Endothelial cell of umbilical vein (primary cell): Measurements from ENCODE around the gene IL2RG. TPM values are rescaled to one million over a fixed set of nuclear protein-coding genes. Genes with fewer than 3 reads are reported as not detected.

Experiments used
- BruUV-seq: library from RNA; stranded (reverse); fragments of 400-500 nt; replicated peaks from 2 replicates; lab custom pipeline; 2021; lab: Mats Ljungman, UMichigan
- CTCF ChIA-PET: fragments of 300-600, 350-600 bp; sonication (Branson Sonifier 250); formaldehyde crosslinking; loops from one replicate; lab custom pipeline; 2021; ENCODE audit warnings: antibody characterized with exemption, inconsistent platforms; lab: Charles Lee
- POLR2A ChIA-PET: fragments of 300-600, 350-600 bp; sonication (Branson Sonifier 250); formaldehyde crosslinking; loops from one replicate; lab custom pipeline; 2021; ENCODE audit warnings: antibody characterized with exemption, inconsistent platforms; lab: Charles Lee
- DNase-seq: peaks from one replicate; pipeline ENCODE4 v3.0.0-alpha.2; 2011; ENCODE audit warnings: low read depth, low spot score
- FAIRE-seq: peaks from 2 replicates; lab custom pipeline; 2011; peaks lifted over from hg19 to GRCh38; lab: Jason Lieb, UNC
- H2AFZ ChIP-seq: 2 replicates; pipeline ENCODE4 v1.6.0; 2012; ENCODE audit warnings: low read depth, low read length, control low read depth, inconsistent platforms
- H3K27ac ChIP-seq: 2 replicates; pipeline ENCODE4 v1.5.1; 2011; ENCODE audit warnings: low read depth, mild to moderate bottlenecking, control low read depth, low read length, moderate library complexity; ENCODE audit not compliant: insufficient read depth
- H3K27me3 ChIP-seq, 2 experiments: 2 replicates each; pipeline versions ENCODE4 v1.6.0 to v1.6.1; 2011; ENCODE audit warnings: low read length in 2 of 2, mixed read lengths in 1 of 2; ENCODE audit not compliant: control insufficient read depth in 2 of 2, insufficient read depth in 2 of 2
- H3K36me3 ChIP-seq, 2 experiments: 2 replicates in 1 of 2; 3 replicates in 1 of 2; pipeline ENCODE4 v1.5.1; 2011; ENCODE audit warnings: low read length in 2 of 2, mild to moderate bottlenecking in 1 of 2, moderate library complexity in 1 of 2; ENCODE audit not compliant: control insufficient read depth in 2 of 2, insufficient read depth in 2 of 2; ENCODE audit errors: extremely low read depth in 1 of 2
- H3K4me1 ChIP-seq: 3 replicates; pipeline ENCODE4 v1.5.1; 2011; ENCODE audit warnings: mild to moderate bottlenecking, low read length; ENCODE audit not compliant: control insufficient read depth, insufficient read depth; ENCODE audit errors: extremely low read depth
- H3K4me2 ChIP-seq: 2 replicates; pipeline ENCODE4 v1.6.1; 2011; ENCODE audit warnings: low read length, control low read depth, mixed read lengths; ENCODE audit not compliant: insufficient read depth
- H3K4me3 ChIP-seq, 3 experiments: fragments of 200-600 bp in 1 of 3; sonication (generic), shearing (Covaris generic) in 1 of 3; replicated peaks in 1 of 3; 2 replicates each; pipeline ENCODE4 v1.5.1; 2011 to 2016; ENCODE audit warnings: control low read depth in 3 of 3, low read length in 3 of 3, mild to moderate bottlenecking in 2 of 3, inconsistent platforms in 1 of 3, low read depth in 1 of 3, moderate library complexity in 1 of 3; ENCODE audit not compliant: insufficient read depth in 1 of 3
- H3K79me2 ChIP-seq: 2 replicates; pipeline ENCODE4 v1.6.0; 2012; ENCODE audit warnings: low read length, inconsistent platforms; ENCODE audit not compliant: control insufficient read depth, insufficient read depth
- H3K9ac ChIP-seq: replicated peaks from 2 replicates; pipeline ENCODE3; 2011; ENCODE audit warnings: low read length, control low read depth; ENCODE audit not compliant: insufficient read depth; ENCODE audit errors: extremely low read depth
- H3K9me1 ChIP-seq: replicated peaks from 3 replicates; pipeline ENCODE4 v1.6.0; 2011; ENCODE audit warnings: mild to moderate bottlenecking, low read length; ENCODE audit not compliant: control insufficient read depth, insufficient read depth; ENCODE audit errors: extremely low read depth
- H3K9me3 ChIP-seq: replicated peaks from 2 replicates; pipeline ENCODE4 v1.5.1; 2012; ENCODE audit warnings: low read length, inconsistent platforms; ENCODE audit not compliant: control insufficient read depth, insufficient read depth
- H4K20me1 ChIP-seq: replicated peaks from 2 replicates; pipeline ENCODE3; 2011; ENCODE audit warnings: mild to moderate bottlenecking, low read length; ENCODE audit not compliant: control insufficient read depth, insufficient read depth; ENCODE audit errors: extremely low read depth
- EZH2 ChIP-seq: IDR thresholded peaks from 2 replicates; pipeline ENCODE4 v1.6.1; 2012; ENCODE audit warnings: borderline replicate concordance, low read depth, mild to moderate bottlenecking, moderate library complexity, low read length, inconsistent platforms; ENCODE audit not compliant: severe bottlenecking
- FOS ChIP-seq: IDR thresholded peaks from 2 replicates; pipeline ENCODE4 v1.6.1; 2011; ENCODE audit warnings: mild to moderate bottlenecking, low read length, moderate library complexity, borderline replicate concordance; ENCODE audit not compliant: insufficient read depth
- GATA2 ChIP-seq: IDR thresholded peaks from 2 replicates; pipeline ENCODE4 v1.7.0; 2011; ENCODE audit warnings: low read depth, mild to moderate bottlenecking, moderate library complexity, mixed read lengths, low read length; ENCODE audit not compliant: insufficient read length, insufficient read depth
- JUN ChIP-seq: IDR thresholded peaks from 2 replicates; pipeline ENCODE4 v1.6.1; 2011; ENCODE audit warnings: borderline replicate concordance, low read depth; ENCODE audit not compliant: insufficient read length, insufficient read depth
- MAX ChIP-seq: IDR thresholded peaks from 2 replicates; pipeline ENCODE4 v1.6.1; 2011; ENCODE audit not compliant: insufficient read depth, insufficient read length
- MYC ChIP-seq: IDR thresholded peaks from one replicate; pipeline ENCODE4 v1.6.1; 2011; ENCODE audit warnings: mild to moderate bottlenecking, low read depth, low read length
- POLR2A ChIP-seq: IDR thresholded peaks from 2 replicates; pipeline ENCODE4 v1.6.1; 2012; ENCODE audit warnings: low read depth, mild to moderate bottlenecking, control low read depth, low read length
- POLR2AphosphoS5 ChIP-seq: IDR thresholded peaks from 2 replicates; pipeline ENCODE4 v1.6.1; 2012; ENCODE audit warnings: low read depth, mild to moderate bottlenecking, control low read depth, low read length, moderate library complexity; ENCODE audit not compliant: insufficient read depth
- dilution Hi-C: fragments of 300-500 bp; cut with MboI; formaldehyde crosslinking; loops from one replicate; pipeline ENCODE4 v1.15.0; 2019; ENCODE audit warnings: low sequenced_read_pairs; ENCODE audit not compliant: extremely low pct_ligation_motif_present
- intact Hi-C: fragments of 100-400 bp; cut with micrococcal nuclease; formaldehyde crosslinking; loops from one replicate; pipeline ENCODE4 v1.10.0; 2022
- polyA plus RNA-seq, 4 experiments: library from polyadenylated mRNA; depleted of rRNA in 3 of 4; stranded (reverse) in 3 of 4; unstranded in 1 of 4; fragments of >200 nt; gene quantifications; 2 replicates each; pipeline versions ENCODE4 v1.2.1 to v1.2.3, GENCODE V29; 2011 to 2012; ENCODE audit warnings: missing spikeins in 1 of 4
- total RNA-seq: library from RNA; stranded (reverse); gene quantifications from 2 replicates; pipeline ENCODE4 v1.2.3, GENCODE V29; 2021
- TF ChIP-seq, protein P1 (sequence below), 2 donors: IDR thresholded peaks; 1 replicate in 1 of 2; 2 replicates in 1 of 2; pipeline ENCODE4 v1.5.1; 2011; ENCODE audit warnings: low read length in 2 of 2, mild to moderate bottlenecking in 2 of 2, moderate library complexity in 2 of 2, control low read depth in 1 of 2, inconsistent platforms in 1 of 2, low read depth in 1 of 2; ENCODE audit not compliant: insufficient read depth in 1 of 2; ENCODE audit errors: extremely low read depth in 1 of 2

IL2RG gene
- total and polyA plus RNA-seq, 2 donors (not counting 3 experiments of a cell fraction or from before 2014, with no cell fraction given) = 0.07 TPM; not detected in 1

- Histone ChIP-seq H2AFZ (no peak overlapping the region), H3K9me3 (no peaks in the 10 kb centered on the region), H3K27me3 (peaks cover 2 to 3% of the 10 kb centered on the region in 2 experiments), H3K79me2 (no peaks in the 10 kb centered on the region), H3K4me2 (no peak overlapping the region), H3K4me1 (no peaks in the 10 kb centered on the region), H3K4me3 (no peak overlapping the region), H4K20me1 (no peaks in the 10 kb centered on the region), H3K9me1 (no peaks in the 10 kb centered on the region), H3K9ac (no peak overlapping the region), H3K27ac (no peak overlapping the region), H3K36me3 (no peaks in the 10 kb centered on the region)
- TF ChIP-seq FOS (no peak), GATA2 (no peak), JUN (no peak), MAX (no peak), EZH2 (no peak), POLR2A (no peak), POLR2AphosphoS5 (no peak), MYC (no peak)
- TF ChIP-seq, protein P1, sequence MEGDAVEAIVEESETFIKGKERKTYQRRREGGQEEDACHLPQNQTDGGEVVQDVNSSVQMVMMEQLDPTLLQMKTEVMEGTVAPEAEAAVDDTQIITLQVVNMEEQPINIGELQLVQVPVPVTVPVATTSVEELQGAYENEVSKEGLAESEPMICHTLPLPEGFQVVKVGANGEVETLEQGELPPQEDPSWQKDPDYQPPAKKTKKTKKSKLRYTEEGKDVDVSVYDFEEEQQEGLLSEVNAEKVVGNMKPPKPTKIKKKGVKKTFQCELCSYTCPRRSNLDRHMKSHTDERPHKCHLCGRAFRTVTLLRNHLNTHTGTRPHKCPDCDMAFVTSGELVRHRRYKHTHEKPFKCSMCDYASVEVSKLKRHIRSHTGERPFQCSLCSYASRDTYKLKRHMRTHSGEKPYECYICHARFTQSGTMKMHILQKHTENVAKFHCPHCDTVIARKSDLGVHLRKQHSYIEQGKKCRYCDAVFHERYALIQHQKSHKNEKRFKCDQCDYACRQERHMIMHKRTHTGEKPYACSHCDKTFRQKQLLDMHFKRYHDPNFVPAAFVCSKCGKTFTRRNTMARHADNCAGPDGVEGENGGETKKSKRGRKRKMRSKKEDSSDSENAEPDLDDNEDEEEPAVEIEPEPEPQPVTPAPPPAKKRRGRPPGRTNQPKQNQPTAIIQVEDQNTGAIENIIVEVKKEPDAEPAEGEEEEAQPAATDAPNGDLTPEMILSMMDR (IDR thresholded peaks at IDR 0.05; ENCODE audit: extremely low read depth in 1 of 2, insufficient read depth in 1 of 2, low read depth in 1 of 2, low read length in 2 of 2) = no peak
- ChIA-PET CTCF (interaction anchor here (1.9 kb wide), 1 partner anchor 13 kb away, joined by 5 read pairs; the partner anchor contains the start of gene MED12), POLR2A (no interaction called here)
- BruUV-seq = no TSS peak
- DNase-seq = no peak
- no peak for FAIRE-seq
- dilution Hi-C loops (no loop called here), intact Hi-C loops (no loop called here)
Observed at GRCh38 chrX:71105628-71106027, 5.7 kb downstream of the IL2RG start.
